Common myeloid progenitor, CD34-positive (primary cell): ENCODE measurements around the gene ZFHX2.

Experiments used
- CTCF ChIA-PET: fragments of 350-600 bp; sonication (Branson Sonifier 250); formaldehyde crosslinking; loops from one replicate; lab custom pipeline; 2021; ENCODE audit warnings: antibody characterized with exemption; lab: Charles Lee
- POLR2A ChIA-PET: fragments of 350-600 bp; sonication (Branson Sonifier 250); formaldehyde crosslinking; loops from one replicate; lab custom pipeline; 2021; ENCODE audit warnings: antibody characterized with exemption; lab: Charles Lee
- DNase-seq, 3 donors: peaks; one replicate each; pipeline versions ENCODE4 v3.0.0 to v3.0.0-alpha.2; 2013
- H3K27ac ChIP-seq, 2 experiments: 1 replicate in 1 of 2; 2 replicates in 1 of 2; pipeline ENCODE4 v1.7.0; 2013; ENCODE audit warnings: inconsistent platforms in 2 of 2, low read length in 2 of 2, mild to moderate bottlenecking in 2 of 2, low read depth in 1 of 2, moderate library complexity in 1 of 2; ENCODE audit not compliant: severe bottlenecking in 2 of 2, insufficient read depth in 1 of 2, poor library complexity in 1 of 2
- H3K27me3 ChIP-seq, 5 experiments: replicated peaks in 2 of 5; 1 replicate in 3 of 5; 2 replicates in 2 of 5; pipeline versions ENCODE4 v1.6.1 to v1.7.0; 2013; ENCODE audit warnings: low read length in 4 of 5, mild to moderate bottlenecking in 2 of 5, moderate library complexity in 2 of 5, inconsistent platforms in 1 of 5; ENCODE audit not compliant: insufficient read depth in 5 of 5, control insufficient read depth in 4 of 5
- H3K36me3 ChIP-seq, 4 experiments: 1 replicate in 2 of 4; 2 replicates in 2 of 4; pipeline versions ENCODE4 v1.6.1 to v1.7.0; 2013; ENCODE audit warnings: low read length in 3 of 4, control low read depth in 1 of 4, mild to moderate bottlenecking in 1 of 4; ENCODE audit not compliant: control insufficient read depth in 4 of 4, insufficient read depth in 4 of 4
- H3K4me1 ChIP-seq, 4 experiments: 1 replicate in 3 of 4; 2 replicates in 1 of 4; pipeline versions ENCODE4 v1.6.1 to v1.7.1; 2013; ENCODE audit warnings: low read length in 3 of 4, mild to moderate bottlenecking in 3 of 4, control low read depth in 1 of 4, inconsistent platforms in 1 of 4, moderate library complexity in 1 of 4; ENCODE audit not compliant: control insufficient read depth in 4 of 4, insufficient read depth in 4 of 4; ENCODE audit errors: control extremely low read depth in 1 of 4
- H3K4me3 ChIP-seq, 7 experiments: 1 replicate in 4 of 7; 2 replicates in 3 of 7; pipeline versions ENCODE4 v1.5.1 to v1.7.0; 2013; ENCODE audit warnings: mild to moderate bottlenecking in 7 of 7, low read length in 6 of 7, moderate library complexity in 6 of 7, inconsistent platforms in 2 of 7, low read depth in 2 of 7, control low read depth in 1 of 7; ENCODE audit not compliant: insufficient read depth in 4 of 7, control insufficient read depth in 1 of 7; ENCODE audit errors: extremely low read depth in 1 of 7
- H3K9me3 ChIP-seq, 5 experiments: 1 replicate in 4 of 5; 2 replicates in 1 of 5; pipeline versions ENCODE4 v1.6.1 to v1.7.1; 2013; ENCODE audit warnings: low read length in 4 of 5, mild to moderate bottlenecking in 2 of 5, inconsistent platforms in 1 of 5, low read depth in 1 of 5, moderate library complexity in 1 of 5; ENCODE audit not compliant: control insufficient read depth in 4 of 5, insufficient read depth in 2 of 5; ENCODE audit errors: control extremely low read depth in 1 of 5
- WGBS: methylation state at CpG from one replicate; pipeline ENCODE4 v1.1.5; 2013; ENCODE audit not compliant: insufficient coverage; 5-methylcytosine and 5-hydroxymethylcytosine counted together

The ZFHX2 gene

GRCh38 chr14:23580152-23580926 is 28.8 kb upstream of the ZFHX2 start:
- Histone ChIP-seq H3K4me3 (no peak overlapping the region), H3K4me1 (peaks cover 0 to 26% (median 8%) of the 10 kb centered on the region in 4 experiments), H3K27me3 (peaks cover 2 to 51% (median 7%) of the 10 kb centered on the region in 5 experiments), H3K36me3 (no peaks in the 10 kb centered on the region), H3K27ac (no peak overlapping the region), H3K9me3 (peaks cover 0 to 4% (median 0%) of the 10 kb centered on the region in 5 experiments)
- 98% methylated on average over 15 of the region's 24 CpGs for WGBS
- DNase-seq: no peak
- ChIA-PET POLR2A (interaction anchor here (1.2 kb wide), 1 partner anchor 8 kb away, joined by 3 read pairs; no protein-coding TSS in a partner anchor), CTCF (interaction anchor here (0.8 to 4.1 kb wide), 6 partner anchors 8 to 331 kb away, joined by 3 to 20 read pairs (median 4); partner anchors contain the start of gene AP1G2)

GRCh38 chr14:23579739-23580138 is 28.2 kb upstream of the ZFHX2 start:
- Histone ChIP-seq H3K4me3 (no peak overlapping the region), H3K27ac (no peak overlapping the region), H3K4me1 (peaks cover 0 to 26% (median 8%) of the 10 kb centered on the region in 4 experiments), H3K9me3 (peaks cover 0 to 6% (median 0%) of the 10 kb centered on the region in 5 experiments), H3K27me3 (peaks cover 2 to 57% (median 7%) of the 10 kb centered on the region in 5 experiments), H3K36me3 (no peaks in the 10 kb centered on the region)
- no peak for DNase-seq
- ChIA-PET POLR2A (no interaction called here), CTCF (interaction anchor here (1.3 to 1.5 kb wide), 2 partner anchors 9 to 331 kb away, joined by 3 to 4 read pairs; no protein-coding TSS in a partner anchor)

GRCh38 chr14:23579311-23579630 is 27.7 kb upstream of the ZFHX2 start:
- no peaks in the 10 kb centered on the region for H3K36me3 ChIP-seq
- peaks cover 0 to 26% (median 8%) of the 10 kb centered on the region in 4 experiments for H3K4me1 ChIP-seq
- H3K27ac ChIP-seq: no peak overlapping the region
- H3K9me3 ChIP-seq: peaks cover 0 to 6% (median 0%) of the 10 kb centered on the region in 5 experiments
- ChIA-PET CTCF (interaction anchor here (1.3 to 1.5 kb wide), 2 partner anchors 9 to 332 kb away, joined by 3 to 4 read pairs; no protein-coding TSS in a partner anchor), POLR2A (no interaction called here)
- peaks cover 2 to 57% (median 7%) of the 10 kb centered on the region in 5 experiments for H3K27me3 ChIP-seq
- H3K4me3 ChIP-seq: no peak overlapping the region
- no peak for DNase-seq
- 88% methylated on average over 1 of the region's 3 CpGs for WGBS

GRCh38 chr14:23578560-23579310 is 27.2 kb upstream of the ZFHX2 start, which contains the start of gene JPH4:
Gene JPH4, minus strand, starts transcription at chr14:23578790. Its CDS starts 1,337 bp downstream, at chr14:23577453.
- Histone ChIP-seq H3K36me3 (no peaks in the 10 kb centered on the region), H3K9me3 (peaks cover 0 to 6% (median 0%) of the 10 kb centered on the region in 5 experiments), H3K4me1 (peaks cover 0 to 26% (median 8%) of the 10 kb centered on the region in 4 experiments), H3K27me3 (peaks cover 2 to 57% (median 7%) of the 10 kb centered on the region in 5 experiments), H3K27ac (no peak within 1 kb of the TSS), H3K4me3 (peak within 1 kb of the TSS in 1 of 7 experiments; percentile 34)
- ChIA-PET CTCF (interaction anchor here (1.3 kb wide), 1 partner anchor 10 kb away, joined by 3 read pairs; no protein-coding TSS in a partner anchor), POLR2A (no interaction called here)
- WGBS: 51% methylated on average over 16 of the region's 18 CpGs
- DNase-seq: no peak

GRCh38 chr14:23577710-23578392 is 26.3 kb upstream of the ZFHX2 start:
- peaks cover 2 to 57% (median 7%) of the 10 kb centered on the region in 5 experiments for H3K27me3 ChIP-seq
- CTCF ChIA-PET: interaction anchor here (0.6 kb wide), 1 partner anchor 11 kb away, joined by 4 read pairs; no protein-coding TSS in a partner anchor
- POLR2A ChIA-PET: no interaction called here
- WGBS: 12% methylated on average over 4 of the region's 24 CpGs
- H3K27ac ChIP-seq: no peak overlapping the region
- H3K4me3 ChIP-seq: peak overlapping the region in 1 of 7 experiments; percentile 34
- H3K36me3 ChIP-seq: no peaks in the 10 kb centered on the region
- peaks cover 0 to 6% (median 0%) of the 10 kb centered on the region in 5 experiments for H3K9me3 ChIP-seq
- peak in 1 of 3 donors; percentile 40 for DNase-seq
- H3K4me1 ChIP-seq: peaks cover 0 to 35% (median 14%) of the 10 kb centered on the region in 4 experiments

GRCh38 chr14:23577004-23577681 is 25.6 kb upstream of the ZFHX2 start:
- Histone ChIP-seq H3K27me3 (peaks cover under 1 to 57% (median 7%) of the 10 kb centered on the region in 5 experiments), H3K4me1 (peaks cover 0 to 42% (median 22%) of the 10 kb centered on the region in 4 experiments), H3K36me3 (no peaks in the 10 kb centered on the region), H3K4me3 (peak overlapping the region in 4 of 7 experiments; percentile 33 to 46 (median 38)), H3K9me3 (peaks cover 0 to 6% (median 0%) of the 10 kb centered on the region in 5 experiments), H3K27ac (no peak overlapping the region)
- 3% methylated on average over 43 of the region's 67 CpGs for WGBS
- ChIA-PET POLR2A (no interaction called here), CTCF (no interaction called here)
- no peak for DNase-seq
